Measurements from ENCODE around the gene XXYLT1. TPM values are rescaled to one million over a fixed set of nuclear protein-coding genes. Genes with fewer than 3 reads are reported as not detected.

The XXYLT1 gene
- total and polyA plus RNA-seq, 2 of the 4 experiments (the other 2 are of a cell fraction), result 14.7 to 18.1 TPM

DNA sequence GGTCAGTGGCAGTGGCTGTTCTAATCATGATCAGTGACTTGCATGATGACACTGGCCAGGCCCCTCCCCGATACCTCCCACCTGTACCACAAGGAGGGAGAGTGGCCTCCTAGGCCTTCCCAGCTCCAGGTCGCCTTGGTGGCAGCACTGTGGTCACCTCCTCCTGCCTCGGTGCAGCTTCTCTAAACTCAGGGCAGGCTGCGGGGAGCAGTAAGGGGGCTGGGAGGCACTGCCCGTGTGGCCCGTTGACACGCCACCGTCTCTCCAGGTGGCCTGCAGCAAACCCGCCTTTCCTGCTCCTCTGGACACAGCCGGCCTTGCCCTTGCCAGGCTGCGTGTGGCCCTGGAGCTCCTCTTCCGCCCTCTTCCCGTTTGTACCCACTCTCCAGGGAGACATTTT lies 184.1 kb downstream of the XXYLT1 start:
- dilution Hi-C loops (cut with HindIII; ENCODE audit: low sequenced_read_pairs, unreplicated experiment), result no loop called here
- Histone ChIP-seq H2BK5ac (ENCODE audit: low read depth, low read length, poor library complexity, severe bottlenecking) (no peak overlapping the region), H3K56ac (ENCODE audit: extremely low read depth, insufficient read depth, low read length) (no peak overlapping the region), H2AK9ac (replicated peaks; ENCODE audit: low read depth, low read length, poor library complexity) (no peak overlapping the region), H3K4me3 (ENCODE audit: insufficient read depth, low read depth, low read length) (no peak overlapping the region), H3K4ac (ENCODE audit: low read depth, low read length) (no peak overlapping the region), H3K23ac (ENCODE audit: low read depth, low read length) (no peak overlapping the region), H3K4me2 (ENCODE audit: low read depth, low read length) (no peak overlapping the region), H3K27me3 (ENCODE audit: control insufficient read depth, insufficient read depth, low read length) (no peaks in the 10 kb centered on the region), H2BK120ac (ENCODE audit: low read depth, low read length) (no peak overlapping the region), H3K27ac (ENCODE audit: insufficient read depth, low read length) (no peak overlapping the region), H3K36me3 (ENCODE audit: control insufficient read depth, insufficient read depth, low read length) (no peaks in the 10 kb centered on the region), H4K8ac (ENCODE audit: low read depth in 2 of 2, low read length in 2 of 2) (no peak overlapping the region), H2BK20ac (ENCODE audit: low read depth, low read length) (no peak overlapping the region), H2BK15ac (ENCODE audit: low read depth, low read length) (no peak overlapping the region), H3K18ac (ENCODE audit: low read depth, low read length) (no peak overlapping the region), H3K9ac (ENCODE audit: low read depth, low read length) (no peak overlapping the region), H4K5ac (ENCODE audit: low read depth, low read length) (no peak overlapping the region), H3K14ac (replicated peaks; ENCODE audit: low read depth, low read length) (no peak overlapping the region), H2AK5ac (ENCODE audit: low read depth, low read length) (no peak overlapping the region), H4K20me1 (ENCODE audit: insufficient read depth, low read length) (peaks cover 1% of the 10 kb centered on the region; the same call in 1 of the 2 replicates), H3K4me1 (ENCODE audit: control insufficient read depth, insufficient read depth, low read length) (peaks cover 3% of the 10 kb centered on the region; the same call in 1 of the 2 replicates), H3K79me1 (ENCODE audit: low read depth in 1 of 2, low read length in 2 of 2) (no peaks in the 10 kb centered on the region; a peak in 1 of 4 replicates), H3K9me3 (ENCODE audit: control insufficient read depth, insufficient read depth, low read length) (no peaks in the 10 kb centered on the region), H3K9me1 (ENCODE audit: insufficient read depth, low read length) (no peaks in the 10 kb centered on the region), H2AFZ (replicated peaks; ENCODE audit: low read length, poor library complexity) (no peak overlapping the region), H4K91ac (ENCODE audit: insufficient read depth, low read depth, low read length) (no peak overlapping the region)
- ChIA-PET POLR2A (ENCODE audit: unreplicated experiment) (no interaction called here), CTCF (interaction anchor here (0.6 kb wide), 1 partner anchor 416 kb away, joined by 3 read pairs; no protein-coding TSS in a partner anchor)
- in situ Hi-C loops (cut with MboI; ENCODE audit: low sequenced_read_pairs), result no loop called here
- TF ChIP-seq, protein P1, sequence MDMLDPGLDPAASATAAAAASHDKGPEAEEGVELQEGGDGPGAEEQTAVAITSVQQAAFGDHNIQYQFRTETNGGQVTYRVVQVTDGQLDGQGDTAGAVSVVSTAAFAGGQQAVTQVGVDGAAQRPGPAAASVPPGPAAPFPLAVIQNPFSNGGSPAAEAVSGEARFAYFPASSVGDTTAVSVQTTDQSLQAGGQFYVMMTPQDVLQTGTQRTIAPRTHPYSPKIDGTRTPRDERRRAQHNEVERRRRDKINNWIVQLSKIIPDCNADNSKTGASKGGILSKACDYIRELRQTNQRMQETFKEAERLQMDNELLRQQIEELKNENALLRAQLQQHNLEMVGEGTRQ (IDR thresholded peaks at IDR 0.05; ENCODE audit: low read depth, low read length), result no peak
- TF ChIP-seq, protein P2, sequence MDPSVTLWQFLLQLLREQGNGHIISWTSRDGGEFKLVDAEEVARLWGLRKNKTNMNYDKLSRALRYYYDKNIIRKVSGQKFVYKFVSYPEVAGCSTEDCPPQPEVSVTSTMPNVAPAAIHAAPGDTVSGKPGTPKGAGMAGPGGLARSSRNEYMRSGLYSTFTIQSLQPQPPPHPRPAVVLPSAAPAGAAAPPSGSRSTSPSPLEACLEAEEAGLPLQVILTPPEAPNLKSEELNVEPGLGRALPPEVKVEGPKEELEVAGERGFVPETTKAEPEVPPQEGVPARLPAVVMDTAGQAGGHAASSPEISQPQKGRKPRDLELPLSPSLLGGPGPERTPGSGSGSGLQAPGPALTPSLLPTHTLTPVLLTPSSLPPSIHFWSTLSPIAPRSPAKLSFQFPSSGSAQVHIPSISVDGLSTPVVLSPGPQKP (IDR thresholded peaks at IDR 0.05; ENCODE audit: borderline replicate concordance, low read depth, low read length), result no peak
- BruUV-seq (replicated peaks), result no TSS peak
- intact Hi-C loops (cut with micrococcal nuclease), result no loop called here
- WGBS, 2 experiments (ENCODE audit: extremely low coverage in 2 of 2, insufficient read length in 1 of 2), result 91% methylated on average over 10 of the region's 13 CpGs; no CpG with 5 or more reads in 1 of the 2 experiments
- DNase-seq (no peak), ATAC-seq (ENCODE audit: low read depth) (no peak)

Data from IMR-90 (cell line).